HUES6 (cell line): ENCODE measurements around the gene ANTKMT.

Experiments
- H3K27ac ChIP-seq: 2 replicates; pipeline ENCODE4 v1.7.0; 2013; ENCODE audit warnings: low read depth, mild to moderate bottlenecking, low read length, inconsistent platforms
- H3K27me3 ChIP-seq: 2 replicates; pipeline ENCODE4 v1.6.1; 2013; ENCODE audit warnings: low read length; ENCODE audit not compliant: control insufficient read depth, insufficient read depth
- H3K36me3 ChIP-seq: 2 replicates; pipeline ENCODE4 v1.6.1; 2013; ENCODE audit warnings: low read length; ENCODE audit not compliant: control insufficient read depth, insufficient read depth
- H3K4me1 ChIP-seq: 2 replicates; pipeline ENCODE4 v1.6.1; 2013; ENCODE audit warnings: low read length; ENCODE audit not compliant: control insufficient read depth, insufficient read depth
- H3K4me3 ChIP-seq: 2 replicates; pipeline ENCODE4 v1.5.1; 2013; ENCODE audit warnings: low read depth, low read length
- H3K9ac ChIP-seq: one replicate; pipeline ENCODE4 v1.6.1; 2013; ENCODE audit warnings: mild to moderate bottlenecking, low read length
- H3K9me3 ChIP-seq: 2 replicates; pipeline ENCODE4 v1.6.1; 2013; ENCODE audit warnings: low read depth, low read length; ENCODE audit not compliant: control insufficient read depth, insufficient read depth

ANTKMT gene

DNA sequence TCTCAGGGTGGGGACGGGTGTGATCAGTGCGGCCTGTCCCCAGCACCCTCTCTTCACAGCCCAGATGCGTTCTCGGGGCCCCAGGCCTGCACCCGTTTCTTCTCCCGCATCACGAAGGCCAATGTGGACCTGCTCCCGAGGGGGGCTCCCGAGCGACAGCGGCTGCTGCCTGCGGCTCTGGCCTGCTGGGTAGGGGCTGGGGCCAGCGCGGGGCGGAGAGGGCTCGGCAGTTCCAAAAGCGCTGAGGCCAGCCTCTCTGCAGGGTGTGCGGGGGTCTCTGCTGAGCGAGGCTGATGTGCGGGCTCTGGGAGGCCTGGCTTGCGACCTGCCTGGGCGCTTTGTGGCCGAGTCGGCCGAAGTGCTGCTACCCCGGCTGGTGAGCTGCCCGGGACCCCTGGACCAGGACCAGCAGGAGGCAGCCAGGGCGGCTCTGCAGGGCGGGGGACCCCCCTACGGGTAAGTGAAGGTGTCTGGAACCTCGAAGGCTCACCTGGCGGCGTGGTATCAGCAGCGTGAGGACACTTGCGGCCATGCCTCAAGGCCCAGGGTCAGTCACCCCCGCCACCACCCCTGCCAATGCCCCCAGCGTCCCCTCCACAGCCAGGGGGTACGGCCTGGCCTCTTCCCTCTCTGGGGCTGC is 44.0 kb downstream of the ANTKMT start:
- Histone ChIP-seq H3K27me3 (no peaks in the 10 kb centered on the region), H3K36me3 (no peaks in the 10 kb centered on the region), H3K27ac (no peak overlapping the region), H3K4me3 (no peak overlapping the region), H3K9ac (no peak overlapping the region), H3K4me1 (peaks cover 3% of the 10 kb centered on the region; the same call in 1 of the 2 replicates), H3K9me3 (no peaks in the 10 kb centered on the region)

- Histone ChIP-seq H3K9me3 (no peaks in the 10 kb centered on the region), H3K4me3 (no peak overlapping the region), H3K9ac (no peak overlapping the region), H3K36me3 (no peaks in the 10 kb centered on the region), H3K27ac (no peak overlapping the region), H3K27me3 (no peaks in the 10 kb centered on the region), H3K4me1 (peaks cover 2% of the 10 kb centered on the region; the same call in 1 of the 2 replicates)
Observed at GRCh38 chr16:765488-765865, 44.5 kb downstream of the ANTKMT start.

DNA sequence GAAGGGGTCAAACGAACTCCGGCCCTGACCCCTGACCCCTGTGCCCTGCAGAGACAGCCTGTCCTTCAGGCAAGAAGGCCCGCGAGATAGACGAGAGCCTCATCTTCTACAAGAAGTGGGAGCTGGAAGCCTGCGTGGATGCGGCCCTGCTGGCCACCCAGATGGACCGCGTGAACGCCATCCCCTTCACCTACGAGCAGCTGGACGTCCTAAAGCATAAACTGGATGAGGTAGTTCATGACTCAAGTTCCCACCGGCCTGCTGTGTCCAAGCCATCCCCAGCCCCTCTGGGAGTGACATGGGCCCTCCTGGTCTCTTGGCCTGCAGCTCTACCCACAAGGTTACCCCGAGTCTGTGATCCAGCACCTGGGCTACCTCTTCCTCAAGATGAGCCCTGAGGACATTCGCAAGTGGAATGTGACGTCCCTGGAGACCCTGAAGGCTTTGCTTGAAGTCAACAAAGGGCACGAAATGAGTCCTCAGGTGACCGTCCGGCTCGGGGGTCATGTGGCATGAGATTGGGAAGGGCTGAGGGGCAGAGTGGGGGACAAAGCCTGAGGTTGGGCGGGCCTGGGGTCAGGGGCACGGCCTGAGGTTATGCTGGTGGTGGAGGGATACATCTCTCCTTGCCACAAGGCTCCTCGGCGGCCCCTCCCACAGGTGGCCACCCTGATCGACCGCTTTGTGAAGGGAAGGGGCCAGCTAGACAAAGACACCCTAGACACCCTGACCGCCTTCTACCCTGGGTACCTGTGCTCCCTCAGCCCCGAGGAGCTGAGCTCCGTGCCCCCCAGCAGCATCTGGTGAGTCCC is 45.3 kb downstream of the ANTKMT start:
- H3K27me3 ChIP-seq = no peaks in the 10 kb centered on the region
- no peak overlapping the region for H3K9ac ChIP-seq
- H3K9me3 ChIP-seq = no peaks in the 10 kb centered on the region
- H3K4me1 ChIP-seq = no peaks in the 10 kb centered on the region; the same call in 1 of the 2 replicates
- no peaks in the 10 kb centered on the region for H3K36me3 ChIP-seq
- H3K4me3 ChIP-seq = no peak overlapping the region
- no peak overlapping the region for H3K27ac ChIP-seq

DNA sequence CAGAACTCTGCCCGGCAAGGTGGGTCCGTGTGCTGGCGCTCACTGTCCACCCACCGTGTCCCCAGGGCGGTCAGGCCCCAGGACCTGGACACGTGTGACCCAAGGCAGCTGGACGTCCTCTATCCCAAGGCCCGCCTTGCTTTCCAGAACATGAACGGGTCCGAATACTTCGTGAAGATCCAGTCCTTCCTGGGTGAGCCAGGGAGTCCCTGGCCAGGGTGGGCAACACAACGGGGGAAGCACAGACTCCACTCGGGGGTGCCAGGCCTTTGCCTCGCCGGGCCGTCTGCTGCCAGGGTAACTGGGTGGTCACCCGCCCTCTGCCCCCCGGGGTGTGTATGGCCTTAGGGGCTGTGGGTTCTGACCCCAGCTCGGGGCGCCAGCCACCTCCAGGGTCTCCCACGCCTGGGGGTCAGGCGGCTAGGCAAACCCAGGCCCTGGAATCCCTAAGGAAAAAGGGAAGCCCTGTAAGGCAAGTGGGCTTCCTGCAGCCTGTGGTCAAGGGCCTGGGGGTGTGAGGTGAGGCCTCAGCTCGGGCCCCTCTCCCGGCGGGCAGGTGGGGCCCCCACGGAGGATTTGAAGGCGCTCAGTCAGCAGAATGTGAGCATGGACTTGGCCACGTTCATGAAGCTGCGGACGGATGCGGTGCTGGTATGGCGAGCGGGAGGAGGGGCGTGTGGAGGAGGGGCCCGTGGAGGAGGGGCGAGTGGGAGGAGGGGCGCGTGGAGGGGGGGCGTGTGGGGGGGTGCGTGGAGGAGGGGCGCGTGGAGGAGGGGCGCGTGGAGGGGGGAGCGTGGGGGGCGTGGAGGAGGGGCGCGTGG is 46.1 kb downstream of the ANTKMT start:
- H3K36me3 ChIP-seq = no peaks in the 10 kb centered on the region
- H3K27me3 ChIP-seq = no peaks in the 10 kb centered on the region
- no peak overlapping the region for H3K9ac ChIP-seq
- no peaks in the 10 kb centered on the region; the same call in 1 of the 2 replicates for H3K4me1 ChIP-seq
- no peaks in the 10 kb centered on the region for H3K9me3 ChIP-seq
- no peak overlapping the region for H3K4me3 ChIP-seq
- no peak overlapping the region for H3K27ac ChIP-seq

- Histone ChIP-seq H3K36me3 (no peaks in the 10 kb centered on the region), H3K4me1 (no peaks in the 10 kb centered on the region; the same call in 1 of the 2 replicates), H3K9me3 (no peaks in the 10 kb centered on the region), H3K27ac (no peak overlapping the region), H3K9ac (no peak overlapping the region), H3K4me3 (no peak overlapping the region), H3K27me3 (no peaks in the 10 kb centered on the region)
Observed at GRCh38 chr16:767743-768235, 46.8 kb downstream of the ANTKMT start.

DNA sequence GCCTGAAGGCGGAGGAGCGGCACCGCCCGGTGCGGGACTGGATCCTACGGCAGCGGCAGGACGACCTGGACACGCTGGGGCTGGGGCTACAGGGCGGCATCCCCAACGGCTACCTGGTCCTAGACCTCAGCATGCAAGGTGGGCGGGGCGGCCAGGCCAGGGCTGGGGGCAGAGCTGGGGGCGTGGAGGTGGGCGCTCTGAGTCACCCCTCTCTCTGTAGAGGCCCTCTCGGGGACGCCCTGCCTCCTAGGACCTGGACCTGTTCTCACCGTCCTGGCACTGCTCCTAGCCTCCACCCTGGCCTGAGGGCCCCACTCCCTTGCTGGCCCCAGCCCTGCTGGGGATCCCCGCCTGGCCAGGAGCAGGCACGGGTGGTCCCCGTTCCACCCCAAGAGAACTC is 47.5 kb downstream of the ANTKMT start:
- Histone ChIP-seq H3K9ac (no peak overlapping the region), H3K27ac (no peak overlapping the region), H3K4me3 (no peak overlapping the region; the same call in 1 of the 2 replicates), H3K36me3 (no peaks in the 10 kb centered on the region), H3K27me3 (no peaks in the 10 kb centered on the region), H3K9me3 (no peaks in the 10 kb centered on the region), H3K4me1 (no peaks in the 10 kb centered on the region; the same call in 1 of the 2 replicates)

GRCh38 chr16:769184-769784 is 48.3 kb downstream of the ANTKMT start:
- no peaks in the 10 kb centered on the region; the same call in 1 of the 2 replicates for H3K4me1 ChIP-seq
- no peaks in the 10 kb centered on the region for H3K9me3 ChIP-seq
- H3K27ac ChIP-seq = no peak overlapping the region

DNA sequence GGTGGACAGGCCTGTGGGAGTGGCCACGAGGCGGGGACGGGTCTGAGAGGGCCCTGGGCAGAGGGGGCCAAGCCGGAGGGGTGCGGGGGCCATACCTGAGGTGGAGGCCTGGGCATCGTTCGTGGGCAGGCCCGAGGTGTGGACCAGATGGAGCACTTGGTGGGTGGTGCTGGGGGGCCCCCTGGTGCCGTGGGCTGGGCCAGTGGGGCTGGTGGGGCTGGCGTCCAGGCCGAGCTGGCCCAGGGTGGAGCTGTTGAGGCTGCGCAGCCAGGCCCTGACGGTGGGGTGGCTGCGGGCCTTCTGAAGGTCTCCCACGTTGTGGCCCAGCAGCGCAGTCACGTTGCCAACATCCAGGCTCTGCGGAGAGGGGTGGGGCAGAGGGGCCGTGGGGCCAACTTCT is 49.0 kb downstream of the ANTKMT start:
- Histone ChIP-seq H3K27ac (no peak overlapping the region), H3K4me3 (no peak overlapping the region), H3K9ac (no peak overlapping the region), H3K4me1 (no peaks in the 10 kb centered on the region; the same call in 1 of the 2 replicates), H3K27me3 (no peaks in the 10 kb centered on the region), H3K36me3 (no peaks in the 10 kb centered on the region), H3K9me3 (no peaks in the 10 kb centered on the region)

More at GRCh38 chr16:769184-769784, 48.3 kb downstream of the ANTKMT start:
- Histone ChIP-seq H3K9ac (no peak overlapping the region), H3K27me3 (no peaks in the 10 kb centered on the region), H3K36me3 (no peaks in the 10 kb centered on the region), H3K4me3 (no peak overlapping the region)

DNA sequence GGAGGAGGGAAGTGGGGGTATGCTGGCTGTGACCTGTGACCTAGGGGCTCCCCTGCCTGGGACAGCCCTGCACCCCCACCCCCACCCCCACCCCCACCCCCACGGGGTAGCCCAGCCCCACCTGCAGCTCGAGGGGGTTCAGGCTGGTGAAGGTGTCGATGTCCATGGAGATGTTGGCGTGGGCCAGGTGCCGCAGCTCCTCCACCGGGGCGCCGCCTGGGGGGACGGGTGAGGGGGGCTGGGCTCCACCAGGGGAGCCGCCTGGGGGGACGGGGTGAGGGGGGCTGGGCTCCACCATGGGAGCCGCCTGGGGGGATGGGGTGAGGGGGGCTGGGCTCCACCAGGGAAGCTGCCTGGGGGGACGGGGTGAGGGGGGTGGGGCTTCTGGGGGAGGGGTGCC is 49.5 kb downstream of the ANTKMT start:
- no peaks in the 10 kb centered on the region for H3K36me3 ChIP-seq
- H3K27me3 ChIP-seq = no peaks in the 10 kb centered on the region
- H3K4me3 ChIP-seq = no peak overlapping the region
- no peak overlapping the region for H3K27ac ChIP-seq
- H3K4me1 ChIP-seq = no peaks in the 10 kb centered on the region; the same call in 1 of the 2 replicates
- no peak overlapping the region for H3K9ac ChIP-seq
- no peaks in the 10 kb centered on the region for H3K9me3 ChIP-seq
